ENCODE measurements around the gene RRP7A.

DNA sequence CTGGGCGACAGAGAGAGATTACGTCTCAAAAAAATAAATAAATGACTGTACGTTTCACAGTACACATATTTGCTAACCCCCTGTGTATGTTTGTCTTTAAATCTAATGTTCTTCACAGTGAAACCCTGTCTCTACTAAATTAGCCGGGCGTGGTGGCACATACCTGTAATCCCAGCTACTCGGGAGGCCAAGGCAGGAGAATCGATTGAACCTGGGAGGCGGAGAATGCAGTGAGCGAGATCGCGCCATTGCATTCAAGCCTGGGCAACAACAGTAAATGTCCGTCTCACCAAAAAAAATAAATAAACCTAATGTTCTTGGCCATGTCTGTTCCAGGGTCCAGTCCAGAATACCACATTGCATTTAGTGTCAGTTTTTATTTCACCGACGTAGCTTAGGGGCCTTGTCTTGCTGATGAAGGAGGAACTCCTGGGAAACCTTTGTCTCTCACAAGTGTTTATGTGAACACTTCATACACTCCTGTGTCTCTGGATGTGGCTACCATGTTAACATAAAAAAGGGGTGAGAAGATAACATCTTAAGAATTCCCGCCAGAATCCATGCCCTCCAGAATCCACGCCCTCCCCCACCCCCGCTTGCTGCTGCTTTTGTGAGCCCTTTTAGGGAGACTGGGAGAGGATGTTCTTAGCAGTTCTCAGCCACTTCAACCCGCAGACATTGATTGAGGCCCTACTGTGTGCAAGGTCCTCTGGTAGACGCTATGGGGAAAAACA is 29.2 kb upstream of the RRP7A start:
- TF ChIP-seq, protein P1, sequence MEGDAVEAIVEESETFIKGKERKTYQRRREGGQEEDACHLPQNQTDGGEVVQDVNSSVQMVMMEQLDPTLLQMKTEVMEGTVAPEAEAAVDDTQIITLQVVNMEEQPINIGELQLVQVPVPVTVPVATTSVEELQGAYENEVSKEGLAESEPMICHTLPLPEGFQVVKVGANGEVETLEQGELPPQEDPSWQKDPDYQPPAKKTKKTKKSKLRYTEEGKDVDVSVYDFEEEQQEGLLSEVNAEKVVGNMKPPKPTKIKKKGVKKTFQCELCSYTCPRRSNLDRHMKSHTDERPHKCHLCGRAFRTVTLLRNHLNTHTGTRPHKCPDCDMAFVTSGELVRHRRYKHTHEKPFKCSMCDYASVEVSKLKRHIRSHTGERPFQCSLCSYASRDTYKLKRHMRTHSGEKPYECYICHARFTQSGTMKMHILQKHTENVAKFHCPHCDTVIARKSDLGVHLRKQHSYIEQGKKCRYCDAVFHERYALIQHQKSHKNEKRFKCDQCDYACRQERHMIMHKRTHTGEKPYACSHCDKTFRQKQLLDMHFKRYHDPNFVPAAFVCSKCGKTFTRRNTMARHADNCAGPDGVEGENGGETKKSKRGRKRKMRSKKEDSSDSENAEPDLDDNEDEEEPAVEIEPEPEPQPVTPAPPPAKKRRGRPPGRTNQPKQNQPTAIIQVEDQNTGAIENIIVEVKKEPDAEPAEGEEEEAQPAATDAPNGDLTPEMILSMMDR (IDR thresholded peaks at IDR 0.05): no peak
- TF ChIP-seq POLR2A (IDR thresholded peaks at IDR 0.05): no peak
